Naive thymus-derived CD4-positive, alpha-beta T cell (primary cell): ENCODE results near the gene FAS. TPM values are rescaled to one million over a fixed set of nuclear protein-coding genes. Genes with fewer than 3 reads are reported as not detected.

ENCODE experiments used
- ATAC-seq: fragments of 150-1000 bp; cut with Tn5 transposase; 2 replicates; pipeline ENCODE4 v1.10.0; 2021; ENCODE audit warnings: mild to moderate bottlenecking, moderate library complexity
- CTCF ChIA-PET: fragments of 350-600 bp; sonication (Branson Sonifier 250); formaldehyde crosslinking; loops from one replicate; lab custom pipeline; 2021; ENCODE audit warnings: antibody characterized with exemption; lab: Charles Lee
- POLR2A ChIA-PET: fragments of 350-600 bp; sonication (Branson Sonifier 250); formaldehyde crosslinking; loops from one replicate; lab custom pipeline; 2021; ENCODE audit warnings: antibody characterized with exemption, inconsistent platforms; lab: Charles Lee
- DNase-seq, 9 donors: peaks; one replicate each; pipeline versions ENCODE4 v3.0.0 to v3.0.0-alpha.2; 2020 to 2022; ENCODE audit warnings: mixed read lengths in 1 of 9
- H3K27ac ChIP-seq: one replicate; pipeline ENCODE4 v1.7.0; 2013; ENCODE audit warnings: mild to moderate bottlenecking, low read depth, low read length, moderate library complexity
- H3K27me3 ChIP-seq, 2 donors: one replicate each; pipeline ENCODE4 v1.7.0; 2013; ENCODE audit warnings: low read length in 2 of 2, mild to moderate bottlenecking in 2 of 2, moderate library complexity in 2 of 2; ENCODE audit not compliant: control insufficient read depth in 2 of 2, insufficient read depth in 2 of 2
- H3K36me3 ChIP-seq, 3 experiments: 1 replicate in 2 of 3; 2 replicates in 1 of 3; pipeline ENCODE4 v1.7.0; 2013; ENCODE audit warnings: low read length in 3 of 3, mild to moderate bottlenecking in 3 of 3, moderate library complexity in 1 of 3; ENCODE audit not compliant: insufficient read depth in 3 of 3, control insufficient read depth in 2 of 3
- H3K4me1 ChIP-seq, 2 donors: one replicate each; pipeline ENCODE4 v1.7.0; 2013; ENCODE audit warnings: low read length in 2 of 2, mild to moderate bottlenecking in 2 of 2, moderate library complexity in 1 of 2; ENCODE audit not compliant: control insufficient read depth in 2 of 2, insufficient read depth in 2 of 2
- H3K4me3 ChIP-seq: 2 replicates; pipeline ENCODE4 v1.7.0; 2013; ENCODE audit warnings: mild to moderate bottlenecking, low read length
- H3K9me3 ChIP-seq, 3 experiments: 1 replicate in 2 of 3; 2 replicates in 1 of 3; pipeline ENCODE4 v1.7.0; 2013; ENCODE audit warnings: low read length in 3 of 3; ENCODE audit not compliant: control insufficient read depth in 2 of 3
- H3K27ac Mint-ChIP-seq, 9 donors: one replicate each; pipeline ENCODE4 v1.8.0; 2020 to 2022; ENCODE audit warnings: mixed read lengths in 9 of 9, mild to moderate bottlenecking in 8 of 9, moderate library complexity in 5 of 9, inconsistent platforms in 2 of 9
- H3K27me3 Mint-ChIP-seq, 5 donors: one replicate each; pipeline ENCODE4 v1.8.0; 2021 to 2022; ENCODE audit warnings: mixed read lengths in 5 of 5, mild to moderate bottlenecking in 1 of 5
- H3K36me3 Mint-ChIP-seq, 5 donors: one replicate each; pipeline ENCODE4 v1.8.0; 2020 to 2022; ENCODE audit warnings: mixed read lengths in 5 of 5, mild to moderate bottlenecking in 3 of 5, inconsistent platforms in 1 of 5
- H3K4me1 Mint-ChIP-seq, 7 donors: one replicate each; pipeline ENCODE4 v1.8.0; 2020 to 2022; ENCODE audit warnings: mixed read lengths in 7 of 7, mild to moderate bottlenecking in 3 of 7, inconsistent platforms in 1 of 7
- H3K4me3 Mint-ChIP-seq, 10 donors: one replicate each; pipeline ENCODE4 v1.8.0; 2020 to 2022; ENCODE audit warnings: mild to moderate bottlenecking in 10 of 10, mixed read lengths in 10 of 10, moderate library complexity in 6 of 10, inconsistent platforms in 2 of 10
- H3K9me3 Mint-ChIP-seq, 11 donors: one replicate each; pipeline ENCODE4 v1.8.0; 2020 to 2022; ENCODE audit warnings: mixed read lengths in 11 of 11, mild to moderate bottlenecking in 4 of 11, inconsistent platforms in 1 of 11, moderate library complexity in 1 of 11
- intact Hi-C, 2 donors: fragments of 100-400 bp; cut with micrococcal nuclease; formaldehyde crosslinking; loops; one replicate each; pipeline ENCODE4 v1.15.1; 2023
- polyA plus RNA-seq, 2 donors: library from polyadenylated mRNA; unstranded; fragments of 300-500 nt; fragmentation: Illumina TruSeq; gene quantifications; one replicate each; pipeline ENCODE4 v1.2.3, GENCODE V29; 2021
- total RNA-seq, 6 experiments: library from RNA in 5 of 6; stranded (reverse) in 5 of 6; gene quantifications; 1 replicate in 5 of 6; 2 replicates in 1 of 6; pipeline ENCODE4 v1.2.3 and lab custom pipeline; 2021 to 2026

The FAS gene
- total and polyA plus RNA-seq, 7 experiments from 2014 or later = 2.1 to 67.4 (median 5.6) TPM

DNA sequence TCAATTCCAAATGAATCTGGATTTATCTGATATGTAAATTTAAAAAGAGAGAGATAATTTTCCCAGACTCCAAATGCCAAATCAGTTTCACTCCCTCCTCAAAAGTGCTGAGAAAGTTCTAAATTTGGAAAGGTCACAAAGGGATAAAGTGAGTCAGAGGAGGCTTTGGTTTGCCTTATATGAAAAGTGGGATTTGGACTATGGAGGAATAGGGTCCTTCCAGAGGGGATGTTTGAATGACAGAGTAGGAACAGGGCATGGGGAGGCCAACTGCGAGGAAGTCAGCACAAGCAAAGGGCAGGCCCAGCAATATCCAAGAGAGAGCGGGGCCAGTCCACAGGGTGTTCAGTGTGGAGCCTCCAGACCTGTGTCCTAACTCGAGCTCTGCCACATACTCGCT, 9.8 kb upstream of the FAS start:
- peaks cover 0 to 3% (median 0%) of the 10 kb centered on the region in 5 donors for H3K27me3 Mint-ChIP-seq
- ChIA-PET POLR2A (interaction anchor here (0.6 kb wide), 1 partner anchor 11 kb away, joined by 4 read pairs; no protein-coding TSS in a partner anchor), CTCF (interaction anchor here (0.5 to 0.6 kb wide), 2 partner anchors 12 to 144 kb away, joined by 3 read pairs; no protein-coding TSS in a partner anchor)
- intact Hi-C loops = no loop called here
- H3K27ac Mint-ChIP-seq = no peak overlapping the region
- Histone ChIP-seq H3K27me3 (no peaks in the 10 kb centered on the region), H3K27ac (no peak overlapping the region), H3K9me3 (no peaks in the 10 kb centered on the region), H3K4me1 (peaks cover under 1 to 1% of the 10 kb centered on the region in 2 donors), H3K36me3 (no peaks in the 10 kb centered on the region), H3K4me3 (no peak overlapping the region)
- peaks cover 2 to 25% (median 8%) of the 10 kb centered on the region in 7 donors for H3K4me1 Mint-ChIP-seq
- no peak for ATAC-seq
- H3K36me3 Mint-ChIP-seq = peaks cover 0 to 12% (median 0%) of the 10 kb centered on the region in 5 donors
- peaks cover 0 to 1% (median 0%) of the 10 kb centered on the region in 11 donors for H3K9me3 Mint-ChIP-seq
- no peak overlapping the region for H3K4me3 Mint-ChIP-seq
- no peak for DNase-seq

DNA sequence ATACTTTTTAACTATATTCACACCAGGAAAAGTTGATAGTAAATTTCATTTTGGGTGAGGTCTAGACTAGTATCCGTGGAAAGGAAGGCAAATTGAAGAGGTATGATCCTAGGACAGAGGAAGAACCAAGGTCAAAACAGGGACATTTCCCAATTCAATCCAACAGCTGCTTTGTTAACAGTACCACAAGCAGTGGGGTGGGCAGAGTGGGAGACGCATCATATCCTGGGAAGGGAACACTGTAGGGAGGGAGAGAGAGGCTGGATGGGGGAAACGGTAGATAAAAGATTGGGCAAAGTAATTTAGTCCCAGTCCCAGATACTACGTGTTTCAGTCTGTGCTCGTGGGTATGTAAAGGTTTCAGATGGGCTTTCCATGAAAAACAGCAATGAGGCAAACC, 9.2 kb upstream of the FAS start:
- Histone ChIP-seq H3K27me3 (no peaks in the 10 kb centered on the region), H3K4me3 (no peak overlapping the region), H3K9me3 (peaks cover 0 to 2% (median 0%) of the 10 kb centered on the region in 3 experiments), H3K4me1 (no peaks in the 10 kb centered on the region), H3K27ac (no peak overlapping the region), H3K36me3 (no peaks in the 10 kb centered on the region)
- ChIA-PET CTCF (interaction anchor here (0.6 kb wide), 1 partner anchor 11 kb away, joined by 3 read pairs; no protein-coding TSS in a partner anchor), POLR2A (interaction anchor here (1.9 kb wide), 1 partner anchor 10 kb away, joined by 5 read pairs; the partner anchor contains the start of gene FAS)
- no peak for ATAC-seq
- Mint-ChIP-seq H3K4me3 (no peak overlapping the region), H3K36me3 (peaks cover 0 to 14% (median 0%) of the 10 kb centered on the region in 5 donors), H3K27me3 (peaks cover 0 to 3% (median 0%) of the 10 kb centered on the region in 5 donors), H3K27ac (no peak overlapping the region), H3K4me1 (peaks cover 2 to 27% (median 13%) of the 10 kb centered on the region in 7 donors), H3K9me3 (peaks cover 0 to 4% (median 3%) of the 10 kb centered on the region in 11 donors)
- no peak for DNase-seq
- intact Hi-C loops = no loop called here

DNA sequence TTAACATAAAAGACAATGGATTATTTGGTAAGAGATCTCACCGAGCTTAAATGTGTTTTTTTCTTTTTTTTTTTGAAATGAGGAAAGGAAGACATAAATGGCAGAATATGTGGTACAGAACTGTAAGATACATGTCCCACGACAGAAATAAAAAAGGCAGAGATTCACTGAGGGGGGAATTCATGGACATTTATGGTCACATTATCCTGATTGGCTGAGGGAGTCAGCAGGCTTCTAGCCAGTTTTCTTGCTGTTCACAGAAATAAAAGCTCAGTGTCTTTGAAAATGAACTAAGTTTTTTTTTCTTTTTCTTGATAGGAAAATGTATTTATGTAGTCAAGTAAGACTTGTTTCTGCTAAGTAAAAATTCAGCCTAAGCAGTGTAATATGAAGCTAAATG, 8.2 kb upstream of the FAS start:
- DNase-seq = no peak
- Mint-ChIP-seq H3K9me3 (peaks cover 0 to 7% (median 5%) of the 10 kb centered on the region in 11 donors), H3K4me3 (no peak overlapping the region), H3K27me3 (peaks cover 0 to 3% (median 0%) of the 10 kb centered on the region in 5 donors), H3K4me1 (peaks cover 7 to 32% (median 16%) of the 10 kb centered on the region in 7 donors), H3K36me3 (peaks cover 0 to 18% (median 0%) of the 10 kb centered on the region in 5 donors), H3K27ac (no peak overlapping the region)
- Histone ChIP-seq H3K4me1 (peaks cover 6% of the 10 kb centered on the region in 2 donors), H3K4me3 (no peak overlapping the region), H3K27me3 (no peaks in the 10 kb centered on the region), H3K9me3 (peaks cover 0 to 6% (median 0%) of the 10 kb centered on the region in 3 experiments), H3K27ac (no peak overlapping the region), H3K36me3 (no peaks in the 10 kb centered on the region)
- intact Hi-C loops = no loop called here
- POLR2A ChIA-PET = interaction anchor here (0.7 to 1.9 kb wide), 3 partner anchors 9 to 19 kb away, joined by 3 to 5 read pairs (median 3); partner anchors contain the start of gene FAS
- ATAC-seq = no peak
- CTCF ChIA-PET = interaction anchor here (1.4 kb wide), 1 partner anchor 48 kb away, joined by 4 read pairs; no protein-coding TSS in a partner anchor

DNA sequence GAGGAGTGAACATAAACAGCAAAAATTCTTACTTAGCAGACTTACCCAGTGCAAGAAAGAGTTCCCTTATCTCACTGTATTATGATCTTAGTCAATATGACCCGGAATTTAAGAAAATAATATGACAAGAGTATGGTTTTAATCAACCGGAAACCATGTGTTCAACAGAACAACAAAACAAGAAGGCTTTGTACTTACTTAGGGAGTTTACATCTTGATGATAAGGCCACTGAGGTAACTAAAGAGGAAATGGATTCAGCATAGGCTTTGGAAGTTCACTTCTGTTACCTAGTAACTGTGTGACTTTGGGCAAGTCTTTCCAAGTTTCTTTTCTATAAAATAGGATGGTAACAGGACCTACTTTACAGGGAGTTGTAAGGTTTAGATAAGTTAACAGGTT, 7.4 kb upstream of the FAS start:
- no peak overlapping the region for H3K4me3 Mint-ChIP-seq
- Histone ChIP-seq H3K27ac (no peak overlapping the region), H3K9me3 (peaks cover 0 to 6% (median 0%) of the 10 kb centered on the region in 3 experiments), H3K27me3 (no peaks in the 10 kb centered on the region), H3K36me3 (no peaks in the 10 kb centered on the region), H3K4me3 (no peak overlapping the region), H3K4me1 (peaks cover 13 to 14% of the 10 kb centered on the region in 2 donors)
- H3K27ac Mint-ChIP-seq = no peak overlapping the region
- ChIA-PET CTCF (interaction anchor here (1.4 kb wide), 1 partner anchor 48 kb away, joined by 4 read pairs; no protein-coding TSS in a partner anchor), POLR2A (interaction anchor here (1.0 to 1.9 kb wide), 2 partner anchors 8 to 10 kb away, joined by 3 to 5 read pairs; partner anchors contain the start of gene FAS)
- H3K4me1 Mint-ChIP-seq = peaks cover 16 to 40% (median 22%) of the 10 kb centered on the region in 7 donors
- peaks cover 0 to 24% (median 0%) of the 10 kb centered on the region in 5 donors for H3K36me3 Mint-ChIP-seq
- intact Hi-C loops = no loop called here
- H3K9me3 Mint-ChIP-seq = peaks cover 0 to 12% (median 6%) of the 10 kb centered on the region in 11 donors
- DNase-seq (no peak), ATAC-seq (peak; percentile 58)
- peaks cover 0 to 3% (median 0%) of the 10 kb centered on the region in 5 donors for H3K27me3 Mint-ChIP-seq

GRCh38 chr10:88983939-88984338, 6.7 kb upstream of the FAS start:
- intact Hi-C loops = loop anchor here in 1 of 2 donors (1.0 kb wide), 1 partner anchor 9 kb away; no protein-coding TSS in a partner anchor
- ATAC-seq (no peak), DNase-seq (no peak)
- Mint-ChIP-seq H3K4me3 (no peak overlapping the region), H3K27ac (no peak overlapping the region), H3K27me3 (peaks cover 0 to 3% (median 0%) of the 10 kb centered on the region in 5 donors), H3K4me1 (peaks cover 19 to 47% (median 29%) of the 10 kb centered on the region in 7 donors), H3K36me3 (peaks cover 0 to 24% (median 0%) of the 10 kb centered on the region in 5 donors), H3K9me3 (peaks cover 0 to 12% (median 6%) of the 10 kb centered on the region in 11 donors)
- CTCF ChIA-PET = no interaction called here
- peaks cover 19% of the 10 kb centered on the region in 2 donors for H3K4me1 ChIP-seq
- no peak overlapping the region for H3K4me3 ChIP-seq
- H3K27ac ChIP-seq = no peak overlapping the region
- H3K9me3 ChIP-seq = peaks cover 0 to 6% (median 0%) of the 10 kb centered on the region in 3 experiments
- H3K36me3 ChIP-seq = no peaks in the 10 kb centered on the region
- H3K27me3 ChIP-seq = no peaks in the 10 kb centered on the region
- POLR2A ChIA-PET = no interaction called here

- ATAC-seq (no peak), DNase-seq (no peak)
- H3K27ac ChIP-seq = no peak overlapping the region
- peaks cover 22 to 23% of the 10 kb centered on the region in 2 donors for H3K4me1 ChIP-seq
- H3K4me3 Mint-ChIP-seq = no peak overlapping the region
- H3K4me3 ChIP-seq = no peak overlapping the region
- peaks cover 0 to 6% (median 0%) of the 10 kb centered on the region in 3 experiments for H3K9me3 ChIP-seq
- H3K36me3 ChIP-seq = no peaks in the 10 kb centered on the region
- peaks cover 0 to 12% (median 6%) of the 10 kb centered on the region in 11 donors for H3K9me3 Mint-ChIP-seq
- H3K27me3 Mint-ChIP-seq = no peaks in the 10 kb centered on the region
- H3K27ac Mint-ChIP-seq = peak overlapping the region in 2 of 9 donors; percentile 5 to 29
- CTCF ChIA-PET = no interaction called here
- POLR2A ChIA-PET = no interaction called here
- no peaks in the 10 kb centered on the region for H3K27me3 ChIP-seq
- H3K36me3 Mint-ChIP-seq = peaks cover 0 to 24% (median 0%) of the 10 kb centered on the region in 5 donors
- peaks cover 25 to 49% (median 35%) of the 10 kb centered on the region in 7 donors for H3K4me1 Mint-ChIP-seq
- intact Hi-C loops = loop anchor here in 1 of 2 donors (1.0 kb wide), 1 partner anchor 9 kb away; no protein-coding TSS in a partner anchor
Measured at GRCh38 chr10:88984525-88984924, 6.1 kb upstream of the FAS start.
